Epithelial cell of esophagus (primary cell): ENCODE results near the gene MRPL19.
"Not testable (repeated sequence)": the region's sequence is repeated elsewhere in the genome, so short reads cannot be mapped to it uniquely, and the experiment has no call there.

Experiments used
- DNase-seq: peaks from one replicate; pipeline ENCODE4 v3.0.0; 2010; ENCODE audit warnings: low read depth
- H3K4me3 ChIP-seq: 2 replicates; pipeline ENCODE4 v1.5.1; 2011; ENCODE audit warnings: mild to moderate bottlenecking, low read length, control low read depth
- CTCF ChIP-seq: IDR thresholded peaks from 2 replicates; pipeline ENCODE4 v1.5.1; 2011; ENCODE audit warnings: low read depth, mild to moderate bottlenecking, low read length, control low read depth, inconsistent platforms; ENCODE audit not compliant: insufficient read depth; ENCODE audit errors: missing control alignments

The MRPL19 gene

DNA sequence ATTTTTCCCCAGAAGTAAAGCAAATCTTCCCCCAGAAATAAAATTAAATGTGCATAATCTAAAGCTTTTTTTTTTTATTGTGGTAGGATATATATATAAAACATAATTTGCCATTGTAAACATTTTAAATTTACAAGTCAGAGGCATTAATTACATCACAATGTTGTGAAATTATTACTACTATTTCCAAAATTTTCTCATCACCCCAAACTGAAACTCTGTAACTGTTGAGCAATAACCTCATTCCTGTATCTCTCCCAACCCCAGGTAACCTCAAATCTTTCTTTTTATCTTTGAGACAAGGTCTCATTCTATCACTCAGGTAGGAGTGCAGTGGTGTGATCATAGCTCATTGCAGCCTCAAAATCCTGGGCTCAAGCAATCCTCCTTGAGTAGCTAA is 11.2 kb downstream of the MRPL19 start:
- TF ChIP-seq CTCF, result no peak
- H3K4me3 ChIP-seq, result no peak overlapping the region
- DNase-seq, result no peak

DNA sequence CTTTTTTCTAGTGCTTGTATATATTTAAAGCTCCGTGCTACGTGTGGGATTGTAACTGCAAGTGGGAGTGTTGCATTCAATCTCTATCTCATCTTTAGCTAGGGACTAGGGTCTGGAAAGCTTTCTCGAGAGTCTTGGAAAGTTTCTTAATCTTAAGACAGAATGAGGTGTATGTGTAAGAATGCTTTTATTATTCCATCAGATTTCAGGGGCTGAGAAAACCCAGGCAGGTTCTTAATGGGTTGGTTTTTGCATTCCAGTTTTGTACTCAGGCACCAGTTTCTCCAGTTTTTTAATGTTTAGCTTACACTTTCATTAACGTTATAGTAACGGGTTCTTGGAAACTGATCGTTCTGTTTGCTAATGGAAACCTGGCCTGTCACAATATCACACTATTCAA is 20.3 kb downstream of the MRPL19 start:
- TF ChIP-seq CTCF, result no peak
- H3K4me3 ChIP-seq, result no peak overlapping the region
- no peak for DNase-seq

DNA sequence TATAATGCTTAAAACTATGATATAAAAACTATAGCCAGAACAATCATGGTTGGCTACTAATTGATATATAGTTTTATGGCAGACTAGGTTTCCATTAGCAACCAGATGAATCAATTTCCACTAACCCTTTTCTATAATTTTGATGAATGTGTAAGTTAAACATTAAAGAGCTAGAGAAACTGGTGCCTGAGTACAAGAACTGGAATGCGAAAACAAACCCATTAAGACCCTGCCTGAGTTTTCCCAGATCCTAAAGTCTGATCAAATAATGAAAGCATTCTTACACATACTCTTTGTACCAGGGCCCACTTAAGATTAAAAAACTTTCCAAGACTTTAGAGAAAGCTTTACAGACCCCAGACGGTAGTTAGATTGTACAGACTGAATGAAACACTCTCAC is 21.3 kb downstream of the MRPL19 start:
- no peak for TF ChIP-seq CTCF
- no peak overlapping the region for H3K4me3 ChIP-seq
- no peak for DNase-seq

DNA sequence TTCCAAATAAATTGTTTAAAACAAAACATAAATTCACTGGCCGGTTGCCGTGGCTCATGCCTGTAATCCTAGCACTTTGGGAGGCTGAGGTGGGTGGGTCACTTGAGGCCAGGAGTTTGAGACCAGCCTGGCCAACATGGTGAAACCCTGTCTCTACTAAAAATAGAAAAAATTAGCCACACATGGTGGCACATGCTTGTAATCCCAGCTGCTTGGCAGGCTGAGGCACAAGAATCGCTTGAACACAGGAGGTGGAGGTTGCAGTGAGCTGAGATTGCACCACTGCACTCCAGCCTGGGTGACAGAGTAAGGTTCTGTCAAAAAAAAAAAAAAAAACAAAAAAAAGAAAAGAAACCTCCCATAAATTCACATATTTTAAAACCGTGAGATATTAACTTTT is 28.8 kb downstream of the MRPL19 start:
- not testable (repeated sequence) for DNase-seq, H3K4me3 ChIP-seq

DNA sequence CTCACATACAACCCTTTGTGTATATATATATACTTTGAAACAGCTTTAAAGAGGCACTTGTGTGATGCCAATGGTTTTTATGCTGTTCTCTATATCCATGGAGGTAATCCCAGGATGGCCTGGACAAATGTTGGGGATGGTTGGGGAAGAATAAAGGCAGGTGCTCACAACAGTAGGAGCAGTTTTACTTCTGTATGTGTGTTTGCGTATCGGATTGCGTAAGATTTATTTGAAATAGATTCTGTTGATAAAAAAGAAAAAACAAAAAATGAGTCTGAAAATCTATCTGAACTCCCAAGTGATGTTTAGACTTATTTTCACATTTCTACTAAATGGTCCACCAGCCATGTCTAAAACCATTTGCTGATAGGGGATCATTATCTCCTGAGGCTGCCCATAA is 29.3 kb downstream of the MRPL19 start:
- DNase-seq, result no peak
- TF ChIP-seq CTCF, result no peak
- no peak overlapping the region for H3K4me3 ChIP-seq

- TF ChIP-seq CTCF, result no peak
- no peak overlapping the region for H3K4me3 ChIP-seq
- DNase-seq, result no peak
Measured at GRCh38 chr2:75676464-75676863, 29.9 kb downstream of the MRPL19 start.

DNA sequence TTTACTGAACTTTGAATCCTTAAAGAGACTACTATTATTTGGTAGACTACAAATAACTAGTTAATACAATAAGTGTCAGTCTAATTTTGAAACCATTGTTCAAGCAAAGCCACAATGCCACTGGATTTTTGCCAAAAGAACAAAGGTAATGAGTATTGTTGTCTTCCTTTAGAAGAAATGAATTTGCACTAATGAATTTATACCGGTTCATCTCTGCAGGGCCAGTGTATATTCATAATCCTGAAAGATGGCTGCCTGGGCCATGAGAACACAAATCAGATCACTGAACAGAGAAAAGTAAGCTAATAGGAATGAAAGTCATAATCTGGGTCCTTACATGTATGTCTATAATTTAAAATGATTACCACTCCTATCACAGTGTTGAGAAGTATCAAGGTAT is 33.0 kb downstream of the MRPL19 start:
- TF ChIP-seq CTCF, result no peak
- DNase-seq, result no peak

GRCh38 chr2:75680402-75680801 is 33.8 kb downstream of the MRPL19 start:
- no peak for TF ChIP-seq CTCF
- no peak overlapping the region for H3K4me3 ChIP-seq
- no peak for DNase-seq

More for the DNA sequence above, 33.0 kb downstream of the MRPL19 start:
- H3K4me3 ChIP-seq, result no peak overlapping the region

- not testable (repeated sequence) for DNase-seq, H3K4me3 ChIP-seq
Measured at GRCh38 chr2:75683430-75683829, 36.8 kb downstream of the MRPL19 start.
